Brain microvascular endothelial cell (primary cell): ENCODE measurements around the gene MBOAT2.
"Not testable (repeated sequence)": the region's sequence is repeated elsewhere in the genome, so short reads cannot be mapped to it uniquely, and the experiment has no call there.

ENCODE experiments used
- DNase-seq: peaks from one replicate; pipeline ENCODE4 v3.0.0-alpha.2; 2020
- H3K27ac ChIP-seq: fragments of 250-450 bp; sonication (Bioruptor Pico); 2 replicates; pipeline ENCODE4 v1.5.1; 2020; ENCODE audit warnings: mild to moderate bottlenecking, moderate library complexity
- H3K27me3 ChIP-seq: fragments of 250-450 bp; sonication (Bioruptor Pico); replicated peaks from 2 replicates; pipeline ENCODE4 v1.5.1; 2020; ENCODE audit warnings: mild to moderate bottlenecking
- H3K36me3 ChIP-seq: fragments of 250-450 bp; sonication (Bioruptor Pico); replicated peaks from 2 replicates; pipeline ENCODE4 v1.5.1; 2020; ENCODE audit warnings: mild to moderate bottlenecking
- H3K4me3 ChIP-seq: 2 replicates; pipeline ENCODE4 v1.5.1; 2011; ENCODE audit warnings: low read depth, mild to moderate bottlenecking, control low read depth, low read length, moderate library complexity
- CTCF ChIP-seq: IDR thresholded peaks from 2 replicates; pipeline ENCODE4 v1.5.1; 2011; ENCODE audit warnings: low read depth, mild to moderate bottlenecking, moderate library complexity, low read length, control low read depth, inconsistent platforms; ENCODE audit errors: missing control alignments
- in situ Hi-C: cut with HindIII; loops from 2 replicates; pipeline ENCODE4 v1.10.0; 2017; ENCODE audit warnings: low sequenced_read_pairs, low pct_ligation_motif_present

Gene MBOAT2

DNA sequence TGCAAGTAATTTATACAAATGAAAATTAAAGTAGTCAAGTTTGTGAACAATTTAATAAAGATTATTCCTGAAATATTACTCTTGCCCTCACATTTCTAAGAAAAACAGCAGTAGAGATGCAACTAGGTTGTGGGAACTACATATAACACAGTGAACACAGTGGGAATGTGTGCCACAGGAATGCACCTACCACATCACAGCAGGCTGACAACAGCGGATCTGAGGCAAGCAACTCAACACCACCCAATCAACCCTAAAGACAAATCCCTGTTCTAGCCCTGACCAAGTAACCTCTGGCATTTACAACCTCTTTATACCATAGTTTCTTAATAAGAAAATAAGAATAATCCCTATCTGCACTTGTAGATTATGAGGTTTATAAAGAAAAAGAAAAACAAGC, 23.4 kb downstream of the MBOAT2 start:
- in situ Hi-C loops: no loop called here
- no peak overlapping the region for H3K4me3 ChIP-seq
- no peaks in the 10 kb centered on the region for H3K27me3 ChIP-seq
- peak; percentile 88 for DNase-seq
- no peak for TF ChIP-seq CTCF
- no peaks in the 10 kb centered on the region for H3K36me3 ChIP-seq
- peak overlapping the region; percentile 10 for H3K27ac ChIP-seq

DNA sequence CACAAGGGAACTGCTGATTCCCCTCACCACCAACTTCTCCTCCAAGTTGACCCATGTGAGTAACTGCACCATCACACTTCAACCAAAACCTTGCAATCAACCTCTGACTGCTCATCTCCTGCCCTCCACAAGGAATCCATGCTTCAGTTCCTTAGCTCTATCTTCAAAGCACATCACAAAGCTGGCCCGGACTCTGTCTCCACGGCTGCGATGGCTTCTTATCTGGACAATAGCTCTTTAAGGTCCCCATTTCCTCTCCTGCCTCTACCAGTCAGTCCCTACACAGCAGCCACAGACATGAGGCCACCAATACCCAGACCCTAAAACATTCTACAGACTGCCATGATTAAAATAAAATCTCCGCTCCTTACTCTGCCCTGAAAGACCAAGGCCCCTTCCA, 25.7 kb downstream of the MBOAT2 start:
- Histone ChIP-seq H3K36me3 (no peaks in the 10 kb centered on the region), H3K4me3 (no peak overlapping the region), H3K27ac (no peak overlapping the region), H3K27me3 (no peaks in the 10 kb centered on the region)
- no peak for DNase-seq
- in situ Hi-C loops: no loop called here
- no peak for TF ChIP-seq CTCF

GRCh38 chr2:8976442-8977259, 26.8 kb downstream of the MBOAT2 start:
- Histone ChIP-seq H3K36me3 (no peaks in the 10 kb centered on the region), H3K4me3 (no peak overlapping the region), H3K27me3 (no peaks in the 10 kb centered on the region), H3K27ac (no peak overlapping the region)
- DNase-seq: no peak
- no peak for TF ChIP-seq CTCF
- in situ Hi-C loops: no loop called here

GRCh38 chr2:8974016-8974415, 29.5 kb downstream of the MBOAT2 start:
- DNase-seq: no peak
- in situ Hi-C loops: no loop called here
- H3K36me3 ChIP-seq: no peaks in the 10 kb centered on the region

GRCh38 chr2:8973017-8973416, 30.5 kb downstream of the MBOAT2 start:
- H3K27me3 ChIP-seq, in situ Hi-C loops, H3K27ac ChIP-seq, H3K4me3 ChIP-seq, DNase-seq, H3K36me3 ChIP-seq: not testable (repeated sequence)

More at GRCh38 chr2:8974016-8974415, 29.5 kb downstream of the MBOAT2 start:
- Histone ChIP-seq H3K27me3 (no peaks in the 10 kb centered on the region), H3K27ac (no peak overlapping the region), H3K4me3 (no peak overlapping the region)
- TF ChIP-seq CTCF: no peak

DNA sequence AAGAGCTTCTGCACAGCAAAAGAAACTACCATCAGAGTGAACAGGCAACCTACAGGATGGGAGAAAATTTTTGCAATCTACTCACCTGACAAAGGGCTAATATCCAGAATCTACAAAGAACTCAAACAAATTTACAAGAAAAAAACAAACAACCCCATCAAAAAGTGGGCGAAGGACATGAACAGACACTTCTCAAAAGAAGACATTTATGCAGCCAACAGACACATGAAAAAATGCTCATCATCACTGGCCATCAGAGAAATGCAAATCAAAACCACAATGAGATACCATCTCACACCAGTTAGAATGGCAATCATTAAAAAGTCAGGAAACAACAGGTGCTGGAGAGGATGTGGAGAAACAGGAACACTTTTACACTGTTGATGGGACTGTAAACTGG, 30.9 kb downstream of the MBOAT2 start:
- H3K36me3 ChIP-seq, DNase-seq, H3K27me3 ChIP-seq, H3K4me3 ChIP-seq, in situ Hi-C loops, H3K27ac ChIP-seq: not testable (repeated sequence)

GRCh38 chr2:8969348-8969747, 34.1 kb downstream of the MBOAT2 start:
- H3K4me3 ChIP-seq, H3K27me3 ChIP-seq, in situ Hi-C loops, H3K36me3 ChIP-seq, H3K27ac ChIP-seq, DNase-seq: not testable (repeated sequence)
